ENCODE results near the gene ACBD4.
"Not testable (repeated sequence)": the region's sequence is repeated elsewhere in the genome, so short reads cannot be mapped to it uniquely, and the experiment has no call there.

Gene ACBD4

GRCh38 chr17:45121055-45121454, 14.4 kb upstream of the ACBD4 start:
- no peak for DNase-seq

- no peak for DNase-seq
Observed at GRCh38 chr17:45123076-45123770, 12.3 kb upstream of the ACBD4 start.

- no peak for DNase-seq
Observed at GRCh38 chr17:45123930-45124796, 11.3 kb upstream of the ACBD4 start.

GRCh38 chr17:45124797-45125122, 10.7 kb upstream of the ACBD4 start:
- not testable (repeated sequence) for DNase-seq

- DNase-seq: no peak
Observed at GRCh38 chr17:45125509-45125908, 10.0 kb upstream of the ACBD4 start.

- DNase-seq: no peak
Observed at GRCh38 chr17:45127207-45127547, 8.3 kb upstream of the ACBD4 start.

GRCh38 chr17:45127548-45128300, 7.8 kb upstream of the ACBD4 start:
- no peak for DNase-seq

GRCh38 chr17:45128331-45128730, 7.2 kb upstream of the ACBD4 start:
- DNase-seq: no peak

GRCh38 chr17:45128989-45129388, 6.5 kb upstream of the ACBD4 start:
- no peak for DNase-seq

- no peak for DNase-seq
Observed at GRCh38 chr17:45129426-45129939, 6.0 kb upstream of the ACBD4 start.

- DNase-seq: no peak
Observed at GRCh38 chr17:45129940-45130680, 5.4 kb upstream of the ACBD4 start.

GRCh38 chr17:45130681-45131615, 4.5 kb upstream of the ACBD4 start:
- DNase-seq: no peak

- peak; percentile 55 for DNase-seq
Observed at GRCh38 chr17:45131616-45132319, 3.7 kb upstream of the ACBD4 start.

- DNase-seq: no peak
Observed at GRCh38 chr17:45132320-45132571, 3.2 kb upstream of the ACBD4 start, which contains the start of gene PLCD3. Gene PLCD3 (minus strand): TSS chr17:45132515. CDS start chr17:45132410, 105 bp downstream.

- DNase-seq: peak; percentile 76
Observed at GRCh38 chr17:45132572-45133463, 2.7 kb upstream of the ACBD4 start.

- DNase-seq: no peak
Observed at GRCh38 chr17:45135978-45136791, 698 bp downstream of the ACBD4 start.

- no peak for DNase-seq
Observed at GRCh38 chr17:45136846-45137560, 1.5 kb downstream of the ACBD4 start.

GRCh38 chr17:45137561-45138305, 2.2 kb downstream of the ACBD4 start:
- DNase-seq: no peak

Measured in stimulated activated CD4-positive, alpha-beta T cell treated with anti-CD3 and anti-CD28 coated beads, Interleukin-12 subunit alpha, Interleukin-12 subunit beta, amount 100 ng/mL, for 4 hours (primary cell).